G401.6 (cell line): ENCODE measurements around the gene HS6ST1.

Source experiments
- FAIRE-seq: peaks from 2 replicates; lab custom pipeline; 2012; peaks lifted over from hg19 to GRCh38; lab: Jason Lieb, UNC

HS6ST1 gene

GRCh38 chr2:128347701-128348539 is 29.3 kb upstream of the HS6ST1 start:
- no peak for FAIRE-seq

- FAIRE-seq, result no peak
Measured at GRCh38 chr2:128347171-128347558, 28.5 kb upstream of the HS6ST1 start.

- FAIRE-seq, result no peak
Measured at GRCh38 chr2:128346291-128347170, 27.9 kb upstream of the HS6ST1 start.

- FAIRE-seq, result no peak
Measured at GRCh38 chr2:128345436-128346165, 26.9 kb upstream of the HS6ST1 start.

- no peak for FAIRE-seq
Measured at GRCh38 chr2:128344101-128344500, 25.4 kb upstream of the HS6ST1 start.

- no peak for FAIRE-seq
Measured at GRCh38 chr2:128343459-128343858, 24.8 kb upstream of the HS6ST1 start.

- no peak for FAIRE-seq
Measured at GRCh38 chr2:128342550-128342949, 23.9 kb upstream of the HS6ST1 start.

GRCh38 chr2:128341621-128342020 is 23.0 kb upstream of the HS6ST1 start:
- FAIRE-seq, result no peak

- no peak for FAIRE-seq
Measured at GRCh38 chr2:128332091-128332634, 13.5 kb upstream of the HS6ST1 start.

GRCh38 chr2:128330583-128330982 is 11.9 kb upstream of the HS6ST1 start:
- no peak for FAIRE-seq

GRCh38 chr2:128329607-128330006 is 10.9 kb upstream of the HS6ST1 start:
- no peak for FAIRE-seq

- FAIRE-seq, result no peak
Measured at GRCh38 chr2:128327180-128327964, 8.7 kb upstream of the HS6ST1 start.

- no peak for FAIRE-seq
Measured at GRCh38 chr2:128326346-128326745, 7.7 kb upstream of the HS6ST1 start.

- FAIRE-seq, result no peak
Measured at GRCh38 chr2:128325611-128326181, 7.0 kb upstream of the HS6ST1 start.

- FAIRE-seq, result no peak
Measured at GRCh38 chr2:128324897-128325410, 6.3 kb upstream of the HS6ST1 start.

- FAIRE-seq, result no peak
Measured at GRCh38 chr2:128324008-128324896, 5.6 kb upstream of the HS6ST1 start.

GRCh38 chr2:128323555-128323931 is 4.9 kb upstream of the HS6ST1 start:
- FAIRE-seq, result no peak

GRCh38 chr2:128322715-128323554 is 4.3 kb upstream of the HS6ST1 start:
- FAIRE-seq, result no peak
